WERI-Rb-1 (cell line): ENCODE data around the gene CRAT.

ENCODE experiments used
- DNase-seq: peaks from one replicate; pipeline ENCODE4 v3.0.0-alpha.2; 2020
- H3K27ac ChIP-seq: fragments of 250-450 bp; sonication (Bioruptor Pico); 2 replicates; pipeline ENCODE4 v1.5.1; 2020; ENCODE audit warnings: mild to moderate bottlenecking, moderate library complexity
- H3K27me3 ChIP-seq: fragments of 250-450 bp; sonication (Bioruptor Pico); 2 replicates; pipeline ENCODE4 v1.5.1; 2021; ENCODE audit warnings: mild to moderate bottlenecking, low read depth, moderate library complexity; ENCODE audit not compliant: insufficient read depth, severe bottlenecking
- H3K36me3 ChIP-seq: fragments of 250-450 bp; sonication (Bioruptor Pico); 2 replicates; pipeline ENCODE4 v1.5.1; 2020; ENCODE audit warnings: mild to moderate bottlenecking, moderate library complexity
- H3K4me3 ChIP-seq: 2 replicates; pipeline ENCODE4 v1.5.1; 2011; ENCODE audit warnings: low read depth, mild to moderate bottlenecking, control low read depth, low read length
- H3K9me3 ChIP-seq: fragments of 250-450 bp; sonication (Bioruptor Pico); 2 replicates; pipeline ENCODE4 v1.5.1; 2021; ENCODE audit warnings: mild to moderate bottlenecking, moderate library complexity; ENCODE audit not compliant: severe bottlenecking
- CTCF ChIP-seq: IDR thresholded peaks from 2 replicates; pipeline ENCODE4 v1.5.1; 2011; ENCODE audit warnings: low read depth, mild to moderate bottlenecking, control low read depth, inconsistent platforms, low read length

Gene CRAT

GRCh38 chr9:129076640-129077037, 34.0 kb downstream of the CRAT start:
- DNase-seq = no peak
- TF ChIP-seq CTCF = no peak
- peaks cover 8% of the 10 kb centered on the region for H3K36me3 ChIP-seq
- no peaks in the 10 kb centered on the region for H3K27me3 ChIP-seq
- H3K4me3 ChIP-seq = no peak overlapping the region
- H3K27ac ChIP-seq = no peak overlapping the region
- H3K9me3 ChIP-seq = no peaks in the 10 kb centered on the region

GRCh38 chr9:129075996-129076639, 34.5 kb downstream of the CRAT start:
- no peak for DNase-seq
- no peak overlapping the region for H3K27ac ChIP-seq
- H3K4me3 ChIP-seq = no peak overlapping the region
- no peaks in the 10 kb centered on the region for H3K27me3 ChIP-seq
- H3K36me3 ChIP-seq = peaks cover 13% of the 10 kb centered on the region
- no peaks in the 10 kb centered on the region for H3K9me3 ChIP-seq
- no peak for TF ChIP-seq CTCF

- Histone ChIP-seq H3K27ac (no peak overlapping the region), H3K27me3 (no peaks in the 10 kb centered on the region), H3K9me3 (no peaks in the 10 kb centered on the region), H3K36me3 (peaks cover 12% of the 10 kb centered on the region), H3K4me3 (no peak overlapping the region)
- no peak for DNase-seq
- no peak for TF ChIP-seq CTCF
Observed at GRCh38 chr9:129074106-129074505, 36.5 kb downstream of the CRAT start.

- no peak for TF ChIP-seq CTCF
- Histone ChIP-seq H3K27me3 (no peaks in the 10 kb centered on the region), H3K4me3 (no peak overlapping the region), H3K9me3 (no peaks in the 10 kb centered on the region), H3K36me3 (peaks cover 19% of the 10 kb centered on the region), H3K27ac (no peak overlapping the region)
- no peak for DNase-seq
Observed at GRCh38 chr9:129073404-129073803, 37.2 kb downstream of the CRAT start.

- TF ChIP-seq CTCF = no peak
- DNase-seq = no peak
- Histone ChIP-seq H3K4me3 (no peak overlapping the region), H3K27ac (no peak overlapping the region), H3K9me3 (no peaks in the 10 kb centered on the region), H3K36me3 (peaks cover 31% of the 10 kb centered on the region), H3K27me3 (no peaks in the 10 kb centered on the region)
Observed at GRCh38 chr9:129072171-129072570, 38.4 kb downstream of the CRAT start.

GRCh38 chr9:129071526-129072126, 39.0 kb downstream of the CRAT start:
- Histone ChIP-seq H3K27ac (no peak overlapping the region), H3K9me3 (no peaks in the 10 kb centered on the region), H3K4me3 (no peak overlapping the region), H3K36me3 (peaks cover 33% of the 10 kb centered on the region), H3K27me3 (no peaks in the 10 kb centered on the region)
- no peak for DNase-seq
- no peak for TF ChIP-seq CTCF
